ENCODE results near the gene CLSTN1. TPM values are rescaled to one million over a fixed set of nuclear protein-coding genes. Genes with fewer than 3 reads are reported as not detected.

The CLSTN1 gene
- total and polyA plus RNA-seq, 10 of the 15 experiments (the other 5 are each of a cell fraction or from before 2014, with no cell fraction given): 2.7 to 64.4 (median 23.2) TPM

- FAIRE-seq (no peak), DNase-seq (ENCODE audit: low read depth, low spot score) (no peak), ATAC-seq (no peak)
- no peaks in the 10 kb centered on the region; the same call in 2 of the 3 replicates for H3K9me3 ChIP-seq (replicated peaks; ENCODE audit: control insufficient read depth, insufficient read depth, low read length)
- in situ Hi-C loops (cut with MboI) (no loop called here), intact Hi-C loops (cut with micrococcal nuclease; ENCODE audit: unreplicated experiment) (no loop called here)
- H4K20me1 ChIP-seq (ENCODE audit: control insufficient read depth, insufficient read depth): no peaks in the 10 kb centered on the region; the same call in 1 of the 2 replicates
- no peak overlapping the region for H3K27ac ChIP-seq (ENCODE audit: control insufficient read depth, insufficient read depth)
- WGBS (ENCODE audit: insufficient coverage, insufficient replicate concordance, low lambda C conversion rate, missing lambda C conversion rate): 93% methylated on average over 32 of the region's 34 CpGs
- POLR2A ChIA-PET: interaction anchor here (0.6 kb wide), 1 partner anchor 10 kb away, joined by 3 read pairs; no protein-coding TSS in a partner anchor
- peaks cover 23 to 81% of the 10 kb centered on the region in 2 experiments for H3K36me3 ChIP-seq (ENCODE audit: control insufficient read depth in 2 of 2, insufficient read depth in 2 of 2, low read length in 1 of 2)
- TSS peak; percentile 10 for BruUV-seq (replicated peaks)
- no peaks in the 10 kb centered on the region for H3K27me3 ChIP-seq (replicated peaks in 1 of 2; ENCODE audit: control insufficient read depth in 2 of 2, insufficient read depth in 2 of 2, low read length in 1 of 2)
- no peak overlapping the region for H3K4me2 ChIP-seq (ENCODE audit: control insufficient read depth, insufficient read depth)
- RAD21 ChIA-PET (ENCODE audit: unreplicated experiment): interaction anchor here (1.0 to 2.7 kb wide), 2 partner anchors 93 to 145 kb away, joined by 3 to 20 read pairs; no protein-coding TSS in a partner anchor
- no peak overlapping the region for H3K9ac ChIP-seq (ENCODE audit: control insufficient read depth, insufficient read depth, low read length)
- no peak overlapping the region for H2AFZ ChIP-seq (ENCODE audit: control insufficient read depth, low read depth, low read length)
- H3K4me3 ChIP-seq: no peak overlapping the region
- CTCF ChIA-PET: interaction anchor here (0.7 to 3.2 kb wide), 7 partner anchors 15 to 105 kb away, joined by 3 to 16 read pairs (median 4); no protein-coding TSS in a partner anchor
- no peaks in the 10 kb centered on the region; the same call in 1 of the 2 replicates for H3K79me2 ChIP-seq (ENCODE audit: control insufficient read depth, insufficient read depth, low read length)
- SMC1A ChIA-PET (ENCODE audit: uncharacterized antibody, unreplicated experiment): interaction anchor here (2.5 kb wide), 1 partner anchor 92 kb away, joined by 7 read pairs; no protein-coding TSS in a partner anchor
- H3K4me1 ChIP-seq (ENCODE audit: control insufficient read depth, insufficient read depth, low read length): peaks cover 20% of the 10 kb centered on the region
- TF ChIP-seq FOXK2 (IDR thresholded peaks at IDR 0.05) (no peak), KAT2A (conservative IDR thresholded peaks at IDR 0.05; ENCODE audit: control insufficient read depth, low read depth, low read length) (no peak), CREB1 (IDR thresholded peaks at IDR 0.05; ENCODE audit: low read depth) (no peak), ATF7 (IDR thresholded peaks at IDR 0.05; ENCODE audit: low read depth) (no peak), PKNOX1 (IDR thresholded peaks at IDR 0.05) (no peak), NBN (IDR thresholded peaks at IDR 0.05) (no peak), MLLT1 (IDR thresholded peaks at IDR 0.05) (no peak), SREBF1 (IDR thresholded peaks at IDR 0.05; ENCODE audit: low read length) (no peak), POU2F2 (IDR thresholded peaks at IDR 0.05; ENCODE audit: borderline replicate concordance, low read depth, low read length) (no peak)
Observed at GRCh38 chr1:9720785-9721605, 102.8 kb downstream of the CLSTN1 start.
